Stimulated activated CD8-positive, alpha-beta memory T cell treated with anti-CD3 and anti-CD28 coated beads, Interleukin-15, amount 100 ng/mL, for 4 hours (primary cell): ENCODE data around the gene MEOX2.

Experiments used
- DNase-seq, 2 donors: peaks; one replicate each; pipeline ENCODE4 v3.0.0-alpha.2; 2020; ENCODE audit warnings: low read depth in 2 of 2

MEOX2 gene

DNA sequence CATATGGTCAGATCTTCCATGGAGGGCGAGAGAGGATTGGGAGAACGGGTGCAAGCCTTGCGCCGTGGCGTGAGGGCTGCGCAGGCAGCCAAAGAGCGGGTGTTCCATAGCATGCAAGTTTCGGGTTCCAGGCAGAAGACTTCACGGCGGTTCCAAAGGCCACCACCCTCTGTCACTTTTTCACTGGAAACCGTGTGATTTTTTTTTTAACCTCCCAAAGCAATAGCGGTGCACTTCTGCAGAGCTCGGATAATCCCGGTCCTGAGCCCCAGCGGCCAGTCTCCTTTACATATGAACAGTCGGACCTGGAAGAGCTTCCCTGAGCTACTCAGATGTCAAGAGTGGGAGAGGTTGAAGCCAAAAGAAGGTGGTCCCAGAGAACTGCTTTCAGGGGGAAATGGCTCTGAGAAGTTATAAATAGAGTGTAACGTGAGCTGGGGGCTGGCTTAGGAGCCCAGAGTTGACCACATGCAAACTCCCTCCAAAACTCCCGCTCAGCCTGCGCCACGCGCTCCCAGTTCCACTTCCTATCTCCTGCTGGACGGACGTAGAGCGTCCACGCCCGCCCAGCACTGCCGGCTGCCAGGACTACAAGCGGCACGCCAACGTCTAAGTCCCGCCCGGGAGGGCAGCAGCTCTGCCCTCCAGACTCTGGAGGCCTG lies at the start of gene MEOX2:
Gene MEOX2, minus strand, starts transcription at position 389 of the 662 bp plus-strand sequence. Its CDS starts 281 bp downstream, at position 108.
- no peak for DNase-seq

DNA sequence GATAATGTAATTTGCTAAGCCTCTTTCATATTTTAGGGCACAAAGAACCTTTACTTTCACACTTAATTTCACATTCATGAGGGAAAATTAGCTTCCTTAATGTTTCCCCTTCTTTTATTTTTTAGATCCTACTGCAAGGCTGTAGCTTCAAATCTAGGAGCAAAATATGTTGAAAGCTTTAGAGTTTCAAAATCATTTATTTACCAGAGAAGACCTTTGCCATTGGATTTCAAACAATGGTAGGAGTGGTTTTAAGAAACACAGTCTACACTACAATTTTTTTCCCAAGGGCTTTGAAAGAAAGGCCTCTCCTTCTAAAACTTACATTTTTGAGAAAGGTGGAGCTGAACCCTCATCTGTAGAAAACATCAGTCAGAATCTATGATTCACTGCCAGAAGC lies 43.3 kb upstream of the MEOX2 start:
- DNase-seq, result no peak

GRCh38 chr7:15725051-15725450 lies 38.6 kb upstream of the MEOX2 start:
- DNase-seq, result no peak

DNA sequence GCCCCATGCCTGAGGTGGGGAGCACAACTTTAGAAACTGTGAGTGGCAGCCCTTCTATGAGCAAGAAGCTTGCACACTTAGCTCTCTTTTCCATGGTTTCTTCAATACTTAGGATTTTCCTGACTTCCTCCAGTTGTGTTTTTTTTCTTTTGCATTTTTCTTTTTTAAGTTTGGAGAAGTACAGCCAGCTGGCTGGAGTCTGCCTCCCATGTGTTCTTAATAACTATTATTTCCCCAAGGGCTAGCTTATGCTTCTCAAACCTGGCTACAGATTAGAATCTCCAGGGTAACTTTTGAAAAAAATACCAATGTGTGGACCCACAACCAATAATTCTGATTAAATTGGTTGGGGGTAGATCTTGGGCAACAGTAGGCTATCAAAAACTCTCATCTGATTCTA lies 37.4 kb upstream of the MEOX2 start:
- no peak for DNase-seq

- no peak for DNase-seq
Observed at GRCh38 chr7:15720849-15721471, 34.5 kb upstream of the MEOX2 start.

GRCh38 chr7:15719311-15719710 lies 32.8 kb upstream of the MEOX2 start:
- no peak for DNase-seq

- DNase-seq, result no peak
Observed at GRCh38 chr7:15715435-15715834, 29.0 kb upstream of the MEOX2 start.

GRCh38 chr7:15709978-15710377 lies 23.5 kb upstream of the MEOX2 start:
- no peak for DNase-seq

DNA sequence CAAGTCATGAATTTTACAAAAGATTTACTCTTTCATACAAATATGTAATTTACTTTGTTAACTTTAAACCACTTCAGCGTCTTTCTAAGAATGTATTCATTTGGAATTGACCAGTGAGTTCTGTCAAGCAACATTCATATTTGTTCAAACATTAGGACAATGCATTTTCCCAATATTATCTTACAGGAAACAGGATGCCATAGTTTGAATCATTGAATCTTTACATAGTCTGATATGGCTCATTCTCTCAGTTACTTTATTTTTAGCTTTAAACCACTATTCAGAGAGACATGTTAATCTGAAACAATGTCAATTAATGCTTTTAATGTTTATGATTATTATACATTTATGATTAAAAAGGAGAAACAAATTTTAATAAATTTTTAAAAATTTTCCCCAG lies 21.1 kb upstream of the MEOX2 start:
- no peak for DNase-seq

DNA sequence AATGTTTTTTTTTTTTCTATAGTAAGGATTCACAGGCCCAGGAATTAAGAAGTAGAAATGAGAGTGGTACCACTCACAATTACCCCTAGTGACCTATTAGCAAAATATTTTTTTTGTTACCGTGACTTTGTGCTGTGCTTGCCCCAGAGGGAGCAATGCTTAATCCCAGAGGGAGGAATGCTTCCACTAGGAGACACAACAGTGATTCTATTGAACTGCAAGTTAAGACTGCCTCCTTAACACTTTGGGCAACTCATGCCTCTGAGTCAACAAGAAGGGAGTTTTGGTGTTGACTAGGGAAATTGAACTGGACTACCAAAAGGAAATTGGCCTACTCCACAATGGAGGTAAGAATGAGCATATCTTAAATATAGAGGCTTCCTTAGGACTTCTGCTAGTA lies 17.2 kb upstream of the MEOX2 start:
- DNase-seq, result no peak

DNA sequence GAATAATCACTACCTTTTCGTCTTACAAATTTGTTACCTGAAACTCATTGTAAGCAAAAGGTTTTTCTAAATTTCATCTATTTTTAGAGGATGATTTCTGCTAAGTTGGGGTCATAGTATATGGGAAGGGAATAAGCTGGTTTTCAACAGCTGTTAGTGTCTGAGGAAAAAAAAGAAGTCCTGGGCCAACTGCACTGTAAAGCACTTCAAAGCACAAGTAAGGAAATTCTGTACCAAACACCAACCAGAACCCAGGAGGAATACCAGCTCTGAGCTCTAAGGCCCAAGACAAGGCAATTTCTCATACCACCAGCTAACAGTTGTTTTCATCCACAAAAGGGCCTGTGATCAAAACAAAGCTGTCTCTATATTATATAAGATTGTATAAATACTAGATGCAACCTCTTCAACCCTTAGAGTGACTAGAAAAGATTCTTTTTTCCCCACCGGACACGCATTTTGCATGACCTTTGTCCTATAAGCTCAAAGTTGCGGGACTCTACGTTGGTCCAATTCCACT lies 6.1 kb upstream of the MEOX2 start:
- no peak for DNase-seq

GRCh38 chr7:15688911-15689310 lies 2.4 kb upstream of the MEOX2 start:
- DNase-seq, result no peak

DNA sequence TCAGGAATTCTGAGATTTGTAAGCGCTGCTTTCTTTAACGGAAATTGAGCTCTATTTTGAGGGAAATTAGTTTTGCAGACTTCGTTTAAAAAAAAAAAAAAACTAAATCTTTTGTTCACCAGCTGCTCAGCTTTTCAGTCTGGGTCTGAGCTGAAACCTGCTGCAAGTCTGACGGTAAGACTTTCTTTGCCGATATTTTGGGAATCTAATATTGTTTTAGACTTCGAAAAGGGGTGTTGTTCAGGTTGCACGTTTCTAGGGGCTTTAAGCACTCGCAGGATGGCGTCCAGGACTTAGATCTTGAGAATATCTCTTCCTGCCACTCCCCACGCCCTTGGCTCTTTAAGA lies 1.8 kb upstream of the MEOX2 start:
- DNase-seq, result no peak

DNA sequence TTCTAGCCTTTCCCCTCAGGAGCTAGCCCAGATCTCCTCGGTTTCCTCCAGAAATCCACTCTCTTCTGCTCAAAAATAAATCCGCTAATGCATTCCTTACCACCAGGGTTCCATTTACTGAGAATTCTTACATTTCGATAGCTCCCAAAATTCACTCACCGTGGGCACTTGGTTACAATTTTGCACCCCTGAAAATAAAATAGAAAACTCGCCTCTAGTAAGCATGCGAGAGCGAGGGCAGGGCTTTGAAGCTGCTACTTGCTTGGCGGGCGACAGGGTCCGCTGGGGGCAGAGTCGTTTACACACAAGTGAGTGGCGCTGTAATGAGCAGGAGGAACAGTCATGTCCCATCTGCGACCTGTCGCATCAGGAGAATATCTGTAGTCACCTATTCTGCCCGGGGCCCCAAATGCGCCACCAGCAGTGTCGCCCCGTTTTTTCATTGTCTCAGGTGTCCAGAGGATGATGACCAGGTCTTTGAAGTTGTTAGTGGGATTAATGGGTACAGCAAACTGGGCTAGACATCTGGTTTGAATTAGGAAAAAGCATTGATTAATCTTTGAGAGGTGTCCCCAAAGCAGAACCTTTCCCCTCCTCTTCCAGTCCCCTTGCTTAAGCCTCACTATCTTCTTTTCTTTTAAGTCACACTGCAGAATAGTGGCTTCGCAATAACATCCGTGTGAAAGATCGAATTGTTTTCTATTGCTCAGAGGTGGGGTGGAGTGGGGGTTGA lies 1.2 kb upstream of the MEOX2 start:
- DNase-seq, result no peak

DNA sequence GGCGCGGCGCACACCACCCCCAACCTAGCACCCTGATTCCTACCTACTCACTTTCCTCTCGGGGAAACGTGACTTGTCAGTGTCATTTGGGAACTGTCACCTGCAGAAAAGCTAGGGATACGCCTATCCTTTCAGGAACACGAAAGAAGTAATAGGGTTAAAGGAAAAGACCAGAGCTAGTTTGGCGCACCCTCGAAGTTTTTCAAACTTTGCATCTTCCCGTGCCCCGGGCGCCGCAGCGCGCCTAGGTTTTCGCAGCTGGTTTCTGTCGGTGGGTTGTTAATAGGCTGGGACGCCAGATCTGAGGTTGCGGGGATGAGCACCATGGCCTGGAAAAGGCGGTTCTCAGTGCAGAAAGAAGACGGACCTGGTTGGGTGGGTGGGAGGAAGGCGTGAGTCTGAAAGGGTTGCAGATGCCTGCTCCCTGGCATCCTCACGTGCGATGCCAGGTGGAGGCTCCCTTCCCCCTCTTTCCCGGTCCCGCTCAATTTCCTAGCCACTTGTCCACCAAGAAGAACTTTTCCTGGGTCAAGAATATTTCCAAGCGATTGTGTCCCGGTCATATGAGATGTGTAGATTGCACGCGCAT lies 568 bp upstream of the MEOX2 start:
- DNase-seq, result no peak

- no peak for DNase-seq
Observed at GRCh38 chr7:15685358-15686294, 857 bp downstream of the MEOX2 start.

DNA sequence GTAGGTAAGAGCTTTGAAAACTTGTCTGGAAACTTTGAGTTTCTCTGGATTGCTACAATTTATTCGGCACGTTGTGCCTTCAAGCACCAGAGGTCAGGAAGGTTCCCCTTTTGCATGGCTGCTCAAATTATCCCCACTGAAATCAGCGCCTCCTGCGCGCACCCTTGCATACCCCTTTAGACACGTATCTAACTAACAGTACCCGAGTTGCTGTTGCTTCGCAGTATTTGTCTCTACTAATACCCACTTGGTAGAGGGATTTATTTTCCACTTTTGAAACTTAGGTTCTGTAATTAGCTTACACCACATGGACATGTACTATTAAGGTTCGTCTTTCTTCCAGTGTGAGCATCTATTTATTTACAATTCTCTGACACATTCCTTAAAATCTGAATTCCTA lies 1.6 kb downstream of the MEOX2 start:
- DNase-seq, result no peak

DNA sequence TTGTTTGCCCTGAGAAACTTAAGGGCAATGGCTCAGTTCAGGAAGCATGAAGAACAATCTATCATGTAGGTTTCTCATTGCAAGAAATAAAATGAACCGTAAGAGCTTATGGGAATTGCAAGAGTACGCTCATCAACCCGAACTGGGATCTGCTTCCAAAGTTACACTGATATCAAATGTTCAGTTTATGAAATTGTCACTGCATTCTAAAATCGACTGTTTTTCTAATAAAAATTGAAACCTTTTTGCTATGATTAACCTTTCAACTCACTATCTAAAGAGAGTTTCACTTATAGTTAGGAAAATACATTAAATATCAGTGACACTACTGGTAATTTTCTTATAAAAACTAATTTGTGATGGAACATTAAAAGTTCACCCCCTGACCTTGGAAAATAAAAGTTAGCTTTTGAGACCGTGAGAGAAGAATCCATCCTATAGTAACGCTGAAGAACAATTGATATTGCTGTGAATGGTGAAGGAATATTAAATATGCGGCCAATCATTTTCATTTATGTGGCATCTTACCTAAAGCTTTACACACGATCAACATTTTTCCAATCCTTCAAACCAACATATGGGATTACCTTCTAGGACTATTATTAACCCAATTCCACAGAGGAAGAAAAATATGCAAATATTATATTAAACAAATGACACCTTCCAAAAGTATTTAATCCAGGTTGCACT lies 2.2 kb downstream of the MEOX2 start:
- DNase-seq, result no peak

- no peak for DNase-seq
Observed at GRCh38 chr7:15682751-15683245, 3.7 kb downstream of the MEOX2 start.

DNA sequence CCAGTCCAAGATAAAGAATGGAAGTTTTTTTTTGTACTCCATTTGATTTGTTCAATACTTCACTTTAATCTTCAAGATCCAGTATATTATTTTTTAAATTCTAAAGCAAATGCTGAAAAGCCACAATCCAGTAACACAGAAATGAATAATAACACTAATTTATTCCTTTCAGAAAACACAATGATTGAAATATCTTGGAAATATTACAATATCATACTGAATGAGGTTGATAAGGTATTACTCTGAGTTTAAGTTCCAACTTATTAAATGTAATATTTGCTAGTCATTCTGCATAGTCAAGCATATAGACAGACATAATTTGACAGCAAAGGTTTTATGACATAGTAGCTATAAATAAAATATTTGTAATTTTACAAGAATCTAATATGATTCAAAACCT lies 4.4 kb downstream of the MEOX2 start:
- no peak for DNase-seq

- no peak for DNase-seq
Observed at GRCh38 chr7:15681631-15682030, 4.9 kb downstream of the MEOX2 start.
